Measurements from ENCODE around the gene NUP210. TPM values are rescaled to one million over a fixed set of nuclear protein-coding genes. Genes with fewer than 3 reads are reported as not detected.

NUP210 gene
- total RNA-seq, 2 donors from 2014 or later: 106 to 224 TPM

GRCh38 chr3:13281507-13282357 lies 138.4 kb downstream of the NUP210 start:
- H3K27ac Mint-ChIP-seq: no peak overlapping the region

GRCh38 chr3:13280811-13281506 lies 139.2 kb downstream of the NUP210 start:
- ATAC-seq: no peak
- Mint-ChIP-seq H3K4me1 (ENCODE audit: low read depth in 2 of 2) (peaks cover 0 to 9% of the 10 kb centered on the region in 2 donors), H3K36me3 (peaks cover 10% of the 10 kb centered on the region), H3K27ac (no peak overlapping the region), H3K27me3 (peaks cover 27 to 33% of the 10 kb centered on the region in 2 donors), H3K9me3 (no peaks in the 10 kb centered on the region), H3K4me3 (peak overlapping the region; percentile 62)
- DNase-seq (ENCODE audit: low spot score): no peak

More at GRCh38 chr3:13281507-13282357, 138.4 kb downstream of the NUP210 start:
- DNase-seq (ENCODE audit: low spot score): no peak
- ATAC-seq: no peak
- Mint-ChIP-seq H3K9me3 (no peaks in the 10 kb centered on the region), H3K36me3 (peaks cover 11% of the 10 kb centered on the region), H3K4me1 (ENCODE audit: low read depth in 2 of 2) (peaks cover 0 to 9% of the 10 kb centered on the region in 2 donors), H3K4me3 (peak overlapping the region; percentile 62), H3K27me3 (peaks cover 27 to 38% of the 10 kb centered on the region in 2 donors)

GRCh38 chr3:13280122-13280790 lies 139.9 kb downstream of the NUP210 start:
- H3K4me3 Mint-ChIP-seq: no peak overlapping the region
- ATAC-seq (no peak), DNase-seq (ENCODE audit: low spot score) (no peak)
- H3K4me1 Mint-ChIP-seq (ENCODE audit: low read depth in 2 of 2): peaks cover 0 to 9% of the 10 kb centered on the region in 2 donors
- peaks cover 10% of the 10 kb centered on the region for H3K36me3 Mint-ChIP-seq
- H3K9me3 Mint-ChIP-seq: no peaks in the 10 kb centered on the region
- peaks cover 27 to 33% of the 10 kb centered on the region in 2 donors for H3K27me3 Mint-ChIP-seq
- H3K27ac Mint-ChIP-seq: no peak overlapping the region

GRCh38 chr3:13279532-13279910 lies 140.6 kb downstream of the NUP210 start:
- no peak for DNase-seq (ENCODE audit: low spot score)
- Mint-ChIP-seq H3K36me3 (peaks cover 9% of the 10 kb centered on the region), H3K27me3 (peaks cover 24 to 29% of the 10 kb centered on the region in 2 donors), H3K4me3 (no peak overlapping the region), H3K4me1 (ENCODE audit: low read depth in 2 of 2) (peaks cover 0 to 9% of the 10 kb centered on the region in 2 donors), H3K27ac (no peak overlapping the region), H3K9me3 (no peaks in the 10 kb centered on the region)
- ATAC-seq: no peak

GRCh38 chr3:13278783-13279531 lies 141.2 kb downstream of the NUP210 start:
- H3K4me1 Mint-ChIP-seq (ENCODE audit: low read depth in 2 of 2): peaks cover 0 to 9% of the 10 kb centered on the region in 2 donors
- H3K36me3 Mint-ChIP-seq: peaks cover 4% of the 10 kb centered on the region
- no peaks in the 10 kb centered on the region for H3K9me3 Mint-ChIP-seq
- H3K27me3 Mint-ChIP-seq: peaks cover 18 to 24% of the 10 kb centered on the region in 2 donors
- H3K27ac Mint-ChIP-seq: no peak overlapping the region
- DNase-seq (ENCODE audit: low spot score): no peak
- H3K4me3 Mint-ChIP-seq: no peak overlapping the region
- no peak for ATAC-seq

- peaks cover 13 to 20% of the 10 kb centered on the region in 2 donors for H3K27me3 Mint-ChIP-seq
- ATAC-seq: no peak
Measured at GRCh38 chr3:13277860-13278531, 142.1 kb downstream of the NUP210 start.

GRCh38 chr3:13277196-13277813 lies 142.8 kb downstream of the NUP210 start:
- no peak overlapping the region for H3K4me3 Mint-ChIP-seq
- H3K4me1 Mint-ChIP-seq (ENCODE audit: low read depth in 2 of 2): peaks cover 0 to 9% of the 10 kb centered on the region in 2 donors
- H3K36me3 Mint-ChIP-seq: no peaks in the 10 kb centered on the region
- peaks cover 13 to 20% of the 10 kb centered on the region in 2 donors for H3K27me3 Mint-ChIP-seq
- no peak overlapping the region for H3K27ac Mint-ChIP-seq
- DNase-seq (ENCODE audit: low spot score) (no peak), ATAC-seq (no peak)
- H3K9me3 Mint-ChIP-seq: no peaks in the 10 kb centered on the region

More at GRCh38 chr3:13277860-13278531, 142.1 kb downstream of the NUP210 start:
- DNase-seq (ENCODE audit: low spot score): no peak
- Mint-ChIP-seq H3K9me3 (no peaks in the 10 kb centered on the region), H3K4me3 (no peak overlapping the region), H3K27ac (no peak overlapping the region), H3K4me1 (ENCODE audit: low read depth in 2 of 2) (peaks cover 0 to 9% of the 10 kb centered on the region in 2 donors), H3K36me3 (no peaks in the 10 kb centered on the region)

- peaks cover 11 to 18% of the 10 kb centered on the region in 2 donors for H3K27me3 Mint-ChIP-seq
- no peak overlapping the region for H3K4me3 Mint-ChIP-seq
- H3K9me3 Mint-ChIP-seq: no peaks in the 10 kb centered on the region
- no peak for ATAC-seq
- H3K4me1 Mint-ChIP-seq (ENCODE audit: low read depth in 2 of 2): peaks cover 0 to 5% of the 10 kb centered on the region in 2 donors
- no peaks in the 10 kb centered on the region for H3K36me3 Mint-ChIP-seq
- no peak overlapping the region for H3K27ac Mint-ChIP-seq
- DNase-seq (ENCODE audit: low spot score): no peak
Measured at GRCh38 chr3:13276438-13277195, 143.5 kb downstream of the NUP210 start.

GRCh38 chr3:13275376-13276005 lies 144.6 kb downstream of the NUP210 start:
- Mint-ChIP-seq H3K9me3 (no peaks in the 10 kb centered on the region), H3K27ac (no peak overlapping the region), H3K27me3 (peaks cover 7 to 11% of the 10 kb centered on the region in 2 donors), H3K4me3 (no peak overlapping the region), H3K4me1 (ENCODE audit: low read depth in 2 of 2) (no peaks in the 10 kb centered on the region), H3K36me3 (no peaks in the 10 kb centered on the region)
- ATAC-seq (no peak), DNase-seq (ENCODE audit: low spot score) (no peak)

GRCh38 chr3:13274551-13275332 lies 145.4 kb downstream of the NUP210 start:
- no peak for ATAC-seq
- no peaks in the 10 kb centered on the region for H3K36me3 Mint-ChIP-seq

GRCh38 chr3:13274125-13274524 lies 146.0 kb downstream of the NUP210 start:
- DNase-seq (ENCODE audit: low spot score): no peak
- peak in 1 of 2 donors; percentile 46 for ATAC-seq
- Mint-ChIP-seq H3K9me3 (no peaks in the 10 kb centered on the region), H3K4me1 (ENCODE audit: low read depth in 2 of 2) (no peaks in the 10 kb centered on the region), H3K27me3 (peaks cover 0 to 5% of the 10 kb centered on the region in 2 donors), H3K4me3 (no peak overlapping the region), H3K27ac (no peak overlapping the region), H3K36me3 (no peaks in the 10 kb centered on the region)

More at GRCh38 chr3:13274551-13275332, 145.4 kb downstream of the NUP210 start:
- peaks cover 0 to 6% of the 10 kb centered on the region in 2 donors for H3K27me3 Mint-ChIP-seq
- H3K4me1 Mint-ChIP-seq (ENCODE audit: low read depth in 2 of 2): no peaks in the 10 kb centered on the region
- H3K4me3 Mint-ChIP-seq: no peak overlapping the region
- H3K27ac Mint-ChIP-seq: no peak overlapping the region
- H3K9me3 Mint-ChIP-seq: no peaks in the 10 kb centered on the region
- DNase-seq (ENCODE audit: low spot score): no peak

Measured in natural killer cell treated with Interleukin-12 subunit alpha and Interleukin-12 subunit beta and Interleukin-15 and Interleukin-18, amount 100 ng/mL, for 72 hours (primary cell).